Hepatocyte (in vitro differentiated cells): ENCODE data around the gene LAMA3.

Experiments
- CTCF ChIP-seq: fragments of 200-600 bp; sonication (generic); IDR thresholded peaks from 2 replicates; pipeline ENCODE4 v1.5.1; 2016; ENCODE audit warnings: antibody characterized with exemption, mild to moderate bottlenecking; ENCODE audit not compliant: poor library complexity
- EZH2 ChIP-seq: fragments of 200-600 bp; sonication (generic); IDR thresholded peaks from 2 replicates; pipeline ENCODE4 v1.6.1; 2016; ENCODE audit warnings: antibody characterized with exemption, mild to moderate bottlenecking, borderline replicate concordance
- EZH2phosphoT487 ChIP-seq: fragments of 200-600 bp; sonication (generic); IDR thresholded peaks from one replicate; pipeline ENCODE4 v1.6.1; 2018; ENCODE audit warnings: antibody characterized with exemption, mild to moderate bottlenecking, low read depth, moderate library complexity; ENCODE audit not compliant: unreplicated experiment, severe bottlenecking

DNA sequence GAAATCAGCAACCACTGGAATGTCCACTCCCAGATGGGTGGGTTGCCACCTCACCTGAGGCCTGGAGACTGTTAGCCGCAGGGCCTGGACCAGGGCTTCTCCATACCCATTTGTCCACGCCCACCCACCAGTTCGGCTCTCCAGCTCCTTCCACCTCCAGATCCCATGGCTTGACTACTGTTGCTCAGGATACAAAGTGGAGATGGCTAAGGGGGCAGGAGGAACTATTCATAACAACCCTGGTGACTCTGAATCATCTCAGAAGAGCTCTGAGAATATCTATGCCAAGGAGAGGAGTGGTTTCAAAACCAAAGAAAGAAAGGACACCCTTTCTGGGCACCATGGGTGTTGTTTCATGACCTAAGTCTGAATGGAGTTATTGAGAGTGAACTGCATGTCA lies 145.8 kb downstream of the LAMA3 start:
- TF ChIP-seq CTCF, result no peak
- no peak for TF ChIP-seq EZH2phosphoT487
- no peak for TF ChIP-seq EZH2
